Trophoblast cell (in vitro differentiated cells and primary cell): ENCODE results near the gene CALR.
"Not testable (repeated sequence)": the region's sequence is repeated elsewhere in the genome, so short reads cannot be mapped to it uniquely, and the experiment has no call there.

Experiments used
- DNase-seq, 2 donors: peaks; one replicate each; pipeline ENCODE4 v3.0.0-alpha.2; 2016
- H2AFZ ChIP-seq: 2 replicates; pipeline ENCODE4 v1.6.1; 2013; ENCODE audit warnings: low read length, moderate library complexity, mild to moderate bottlenecking; ENCODE audit not compliant: insufficient read depth, poor library complexity
- H2AK5ac ChIP-seq: 2 replicates; pipeline ENCODE4 v1.6.1; 2013; ENCODE audit warnings: mild to moderate bottlenecking, low read length
- H2BK120ac ChIP-seq: 2 replicates; pipeline ENCODE4 v1.6.1; 2013; ENCODE audit warnings: low read length, mild to moderate bottlenecking, moderate library complexity; ENCODE audit not compliant: insufficient read depth, poor library complexity
- H2BK12ac ChIP-seq: 2 replicates; pipeline ENCODE4 v1.6.1; 2013; ENCODE audit warnings: mild to moderate bottlenecking, low read length, moderate library complexity
- H2BK5ac ChIP-seq: 2 replicates; pipeline ENCODE4 v1.6.1; 2013; ENCODE audit warnings: low read length, low read depth, moderate library complexity, mild to moderate bottlenecking; ENCODE audit not compliant: poor library complexity
- H3K14ac ChIP-seq: 2 replicates; pipeline ENCODE4 v1.6.1; 2013; ENCODE audit warnings: mild to moderate bottlenecking, low read length
- H3K18ac ChIP-seq: 2 replicates; pipeline ENCODE4 v1.6.1; 2013; ENCODE audit warnings: mild to moderate bottlenecking, low read length
- H3K23ac ChIP-seq: 2 replicates; pipeline ENCODE4 v1.6.1; 2013; ENCODE audit warnings: low read length
- H3K27ac ChIP-seq: 2 replicates; pipeline ENCODE4 v1.5.1; 2013; ENCODE audit warnings: low read depth, mild to moderate bottlenecking, inconsistent platforms, low read length, moderate library complexity
- H3K27me3 ChIP-seq: 2 replicates; pipeline ENCODE4 v1.6.1; 2013; ENCODE audit warnings: inconsistent platforms, mild to moderate bottlenecking, low read length, moderate library complexity; ENCODE audit not compliant: insufficient read depth
- H3K36me3 ChIP-seq, 2 experiments: 1 replicate in 1 of 2; 2 replicates in 1 of 2; pipeline ENCODE4 v1.6.1; 2013; ENCODE audit warnings: low read length in 2 of 2, mild to moderate bottlenecking in 2 of 2, moderate library complexity in 1 of 2; ENCODE audit not compliant: insufficient read depth in 2 of 2, control insufficient read depth in 1 of 2
- H3K4ac ChIP-seq: 2 replicates; pipeline ENCODE4 v1.6.1; 2013; ENCODE audit warnings: low read depth, mild to moderate bottlenecking, low read length, moderate library complexity
- H3K4me1 ChIP-seq, 2 experiments: 1 replicate in 1 of 2; 2 replicates in 1 of 2; pipeline ENCODE4 v1.6.1; 2013; ENCODE audit warnings: low read length in 2 of 2, mild to moderate bottlenecking in 2 of 2, moderate library complexity in 1 of 2; ENCODE audit not compliant: insufficient read depth in 2 of 2, control insufficient read depth in 1 of 2
- H3K4me2 ChIP-seq: 2 replicates; pipeline ENCODE4 v1.6.1; 2013; ENCODE audit warnings: inconsistent platforms, mild to moderate bottlenecking, low read length, moderate library complexity
- H3K4me3 ChIP-seq: 2 replicates; pipeline ENCODE4 v1.5.1; 2013; ENCODE audit warnings: mild to moderate bottlenecking, low read depth, low read length, inconsistent platforms
- H3K79me1 ChIP-seq: one replicate; pipeline ENCODE4 v1.6.1; 2013; ENCODE audit warnings: low read length
- H3K79me2 ChIP-seq: 2 replicates; pipeline ENCODE4 v1.6.1; 2013; ENCODE audit warnings: low read length, mild to moderate bottlenecking; ENCODE audit not compliant: control insufficient read depth, insufficient read depth, poor library complexity
- H3K9ac ChIP-seq: 2 replicates; pipeline ENCODE4 v1.6.1; 2013; ENCODE audit warnings: mild to moderate bottlenecking, low read length
- H3K9me3 ChIP-seq: 2 replicates; pipeline ENCODE4 v1.6.1; 2013; ENCODE audit warnings: low read depth, mild to moderate bottlenecking, control low read depth, inconsistent platforms, low read length; ENCODE audit not compliant: insufficient read depth
- H4K12ac ChIP-seq: 2 replicates; pipeline ENCODE4 v1.6.1; 2013; ENCODE audit warnings: low read depth, mild to moderate bottlenecking, low read length, moderate library complexity
- H4K8ac ChIP-seq: 2 replicates; pipeline ENCODE4 v1.6.1; 2013; ENCODE audit warnings: low read depth, mild to moderate bottlenecking, low read length, moderate library complexity
- H4K91ac ChIP-seq: one replicate; pipeline ENCODE4 v1.6.1; 2013; ENCODE audit warnings: low read depth, mild to moderate bottlenecking, low read length, moderate library complexity
- WGBS: extraction: QIAGEN DNeasy Blood & Tissue Kit; methylation state at CpG from one replicate; pipeline ENCODE4 v1.1.7; 2013; ENCODE audit warnings: missing lambda C conversion rate; ENCODE audit not compliant: insufficient read length, insufficient coverage; ENCODE audit errors: extremely low coverage; 5-methylcytosine and 5-hydroxymethylcytosine counted together

Gene CALR

DNA sequence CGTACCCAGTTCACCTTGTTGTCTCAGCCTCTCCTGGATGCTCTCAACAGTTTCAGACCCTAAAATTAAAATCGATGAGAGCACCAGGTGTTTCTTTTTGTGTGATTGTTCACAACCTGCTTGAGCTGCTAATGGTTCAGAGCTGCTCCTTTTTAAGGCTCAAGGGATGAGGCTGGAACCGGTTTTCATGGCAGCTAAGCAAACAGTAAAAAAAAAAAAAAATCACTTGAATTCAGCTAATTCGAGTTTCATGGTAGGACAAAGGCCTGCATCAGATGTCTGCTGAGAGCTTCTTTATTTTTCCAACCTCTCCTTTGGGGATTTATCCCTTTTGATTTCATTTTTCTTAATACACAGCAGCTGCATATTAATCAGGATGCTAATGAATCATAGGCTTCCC lies 25.8 kb upstream of the CALR start:
- no peaks in the 10 kb centered on the region for H3K79me1 ChIP-seq
- H3K4me1 ChIP-seq = peaks cover 6 to 8% of the 10 kb centered on the region in 2 experiments
- no peak overlapping the region for H3K9ac ChIP-seq
- no peak overlapping the region for H2AFZ ChIP-seq
- H2BK5ac ChIP-seq = no peak overlapping the region
- H3K9me3 ChIP-seq = no peaks in the 10 kb centered on the region
- H2BK120ac ChIP-seq = no peak overlapping the region
- H2AK5ac ChIP-seq = no peak overlapping the region
- no peak overlapping the region for H3K27ac ChIP-seq
- no peak overlapping the region for H3K23ac ChIP-seq
- no peak overlapping the region for H3K4me3 ChIP-seq
- no CpG with 5 or more reads among the region's 4 CpGs for WGBS
- H3K4ac ChIP-seq = no peak overlapping the region
- no peak overlapping the region for H3K14ac ChIP-seq
- no peak overlapping the region for H3K18ac ChIP-seq
- H3K27me3 ChIP-seq = no peaks in the 10 kb centered on the region
- DNase-seq = no peak
- no peaks in the 10 kb centered on the region for H3K79me2 ChIP-seq
- H4K8ac ChIP-seq = no peak overlapping the region
- no peak overlapping the region for H3K4me2 ChIP-seq
- H2BK12ac ChIP-seq = no peak overlapping the region
- H4K91ac ChIP-seq = no peak overlapping the region
- H3K36me3 ChIP-seq = no peaks in the 10 kb centered on the region
- no peak overlapping the region for H4K12ac ChIP-seq

DNA sequence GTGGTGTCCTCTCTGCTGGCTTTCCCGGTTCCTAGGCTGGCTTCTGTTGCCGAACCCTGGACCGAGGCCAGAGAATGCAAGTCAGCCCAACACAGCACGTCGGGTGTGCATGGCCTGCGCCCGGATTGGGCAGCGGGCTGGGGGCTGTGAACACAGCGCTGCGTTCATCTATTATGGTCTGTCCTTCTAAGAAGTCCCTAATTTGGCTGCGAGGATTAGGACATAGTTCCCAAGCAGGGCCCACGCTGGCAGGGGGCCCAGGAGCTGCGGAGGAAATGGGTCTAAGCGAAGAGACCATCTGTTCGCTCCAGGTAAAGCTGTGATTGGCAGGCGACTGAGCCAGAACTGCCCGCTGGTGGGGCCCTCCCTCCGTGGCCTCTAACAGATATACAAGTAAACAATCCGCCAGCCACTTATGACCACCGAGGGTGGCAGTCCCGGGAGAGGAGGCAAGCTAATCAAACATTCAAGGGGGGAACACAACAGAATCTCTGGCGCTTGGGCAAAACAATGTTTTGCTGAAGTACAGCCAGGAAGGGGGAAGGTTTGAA lies 25.3 kb upstream of the CALR start:
- Histone ChIP-seq H3K9me3 (peaks cover 2% of the 10 kb centered on the region), H3K18ac (no peak overlapping the region), H4K12ac (peak overlapping the region; percentile 64), H3K27me3 (no peaks in the 10 kb centered on the region), H3K14ac (no peak overlapping the region), H3K79me1 (no peaks in the 10 kb centered on the region), H3K4me2 (peak overlapping the region; percentile 8), H3K27ac (no peak overlapping the region), H3K36me3 (no peaks in the 10 kb centered on the region), H2BK120ac (no peak overlapping the region), H2AK5ac (no peak overlapping the region), H3K4me1 (peaks cover 6 to 8% of the 10 kb centered on the region in 2 experiments), H4K8ac (peak overlapping the region; percentile 61), H2BK5ac (no peak overlapping the region), H4K91ac (no peak overlapping the region), H3K79me2 (no peaks in the 10 kb centered on the region), H3K9ac (no peak overlapping the region), H3K4me3 (no peak overlapping the region), H3K4ac (no peak overlapping the region), H3K23ac (no peak overlapping the region), H2BK12ac (no peak overlapping the region), H2AFZ (peak overlapping the region; percentile 20)
- DNase-seq = no peak
- no CpG with 5 or more reads among the region's 22 CpGs for whole genome bisulfite sequencing

DNA sequence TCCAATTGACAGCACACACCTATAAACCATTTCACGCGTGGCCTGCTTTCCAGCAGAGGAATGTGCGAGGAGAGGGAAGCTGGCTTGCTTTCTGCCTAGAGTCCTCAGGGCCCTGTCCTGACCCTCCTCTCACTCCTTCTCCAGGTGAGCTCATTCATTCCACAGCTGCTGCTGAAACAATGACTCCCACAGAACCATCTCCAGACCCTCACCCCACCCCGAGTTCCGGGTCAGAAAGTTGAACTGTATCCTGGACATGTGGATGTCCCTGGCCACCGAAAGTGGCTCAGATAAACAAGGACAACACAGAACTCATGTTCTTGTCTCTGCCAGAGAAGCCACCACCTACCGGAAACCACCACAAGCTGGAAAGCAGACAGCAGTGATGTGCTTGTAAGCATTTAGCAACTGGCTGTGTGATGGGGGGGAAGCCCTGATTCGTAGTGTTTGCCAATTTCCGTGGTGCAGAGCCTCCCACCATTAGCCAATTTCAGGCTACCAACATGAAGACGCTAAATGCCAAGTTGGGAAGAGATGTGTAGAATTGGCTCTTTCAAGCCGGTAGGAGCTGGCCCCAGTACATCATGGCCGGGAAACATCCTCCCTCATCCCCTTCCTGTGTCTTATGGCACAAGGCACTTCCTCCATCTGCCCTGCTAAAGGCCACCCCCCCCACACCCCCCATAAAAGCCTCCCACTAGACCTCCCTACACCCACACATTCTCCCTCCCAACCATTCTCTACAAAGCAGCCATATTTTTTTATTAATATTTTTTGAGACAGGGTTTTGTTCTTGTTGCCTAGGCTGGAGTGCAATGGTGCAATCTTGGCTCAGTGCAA lies 24.3 kb upstream of the CALR start:
- H4K91ac ChIP-seq = no peak overlapping the region
- no peak overlapping the region for H3K4ac ChIP-seq
- no peak overlapping the region for H2BK5ac ChIP-seq
- H3K23ac ChIP-seq = no peak overlapping the region
- no peak overlapping the region for H4K8ac ChIP-seq
- peaks cover 9 to 11% of the 10 kb centered on the region in 2 experiments for H3K4me1 ChIP-seq
- no peak for DNase-seq
- no peak overlapping the region for H3K9ac ChIP-seq
- WGBS = no CpG with 5 or more reads among the region's 12 CpGs
- H3K27me3 ChIP-seq = no peaks in the 10 kb centered on the region
- H3K18ac ChIP-seq = no peak overlapping the region
- H2AK5ac ChIP-seq = no peak overlapping the region
- no peak overlapping the region for H2BK120ac ChIP-seq
- H2AFZ ChIP-seq = no peak overlapping the region
- no peaks in the 10 kb centered on the region for H3K36me3 ChIP-seq
- no peak overlapping the region for H3K4me3 ChIP-seq
- H2BK12ac ChIP-seq = no peak overlapping the region
- no peak overlapping the region for H3K14ac ChIP-seq
- H3K9me3 ChIP-seq = peaks cover 5% of the 10 kb centered on the region
- no peaks in the 10 kb centered on the region for H3K79me2 ChIP-seq
- no peak overlapping the region for H3K27ac ChIP-seq
- H4K12ac ChIP-seq = no peak overlapping the region
- H3K79me1 ChIP-seq = peaks cover 2% of the 10 kb centered on the region
- H3K4me2 ChIP-seq = no peak overlapping the region

DNA sequence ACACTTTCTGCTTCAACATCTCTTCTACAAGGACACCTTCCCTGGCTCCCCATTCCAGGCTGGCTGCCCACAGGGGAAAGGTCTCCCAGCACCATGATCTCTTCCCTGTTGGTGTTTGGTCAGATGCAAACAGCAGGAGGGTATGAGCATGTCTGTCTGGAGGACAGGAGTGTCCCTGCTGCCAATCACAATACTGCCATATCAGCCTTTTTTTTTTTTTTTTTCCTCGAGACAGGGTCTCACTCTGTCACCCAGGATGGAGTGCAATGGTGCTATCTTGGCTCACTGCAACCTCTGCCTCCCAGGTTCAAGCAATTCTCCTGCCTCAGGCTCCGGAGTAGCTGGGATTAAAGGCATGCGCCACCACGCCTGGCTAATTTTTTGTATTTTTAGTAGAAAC lies 22.5 kb upstream of the CALR start:
- H2BK120ac ChIP-seq, H3K27me3 ChIP-seq, H2AFZ ChIP-seq, H2BK5ac ChIP-seq, H3K4me2 ChIP-seq, H3K27ac ChIP-seq, H4K8ac ChIP-seq, DNase-seq, H2AK5ac ChIP-seq, H3K4me3 ChIP-seq, H3K79me1 ChIP-seq, H3K14ac ChIP-seq, H4K12ac ChIP-seq, H2BK12ac ChIP-seq, H3K18ac ChIP-seq, H3K9me3 ChIP-seq, H3K79me2 ChIP-seq, H3K36me3 ChIP-seq, H3K9ac ChIP-seq, H3K4ac ChIP-seq, H4K91ac ChIP-seq, H3K23ac ChIP-seq: not testable (repeated sequence)
- H3K4me1 ChIP-seq = peaks cover 9 to 11% of the 10 kb centered on the region in 2 experiments
- WGBS = no CpG with 5 or more reads among the region's 4 CpGs
